LNCAP (cell line): ENCODE measurements around the gene OR6J1.

Experiments used
- CTCF ChIP-seq: fragments of 450-650 bp; IDR thresholded peaks from 2 replicates; pipeline ENCODE4 v1.5.1; 2017; ENCODE audit warnings: mild to moderate bottlenecking

Gene OR6J1

GRCh38 chr14:22644305-22644635, at the start of gene OR6J1:
OR6J1 (minus strand) TSS chr14:22644352; CDS start chr14:22634811, 9,541 bp downstream.
- TF ChIP-seq CTCF: no peak; the same call in none of the 2 replicates

GRCh38 chr14:22692194-22692593, 48.0 kb upstream of the OR6J1 start:
- TF ChIP-seq CTCF: no peak

GRCh38 chr14:22691171-22691570, 47.0 kb upstream of the OR6J1 start:
- TF ChIP-seq CTCF: no peak

- no peak for TF ChIP-seq CTCF
These were observed 45.0 kb upstream of the OR6J1 start for GRCh38 chr14:22689199-22689598.

GRCh38 chr14:22685467-22685866, 41.3 kb upstream of the OR6J1 start:
- TF ChIP-seq CTCF: no peak

- TF ChIP-seq CTCF: no peak
These were observed 34.1 kb upstream of the OR6J1 start for GRCh38 chr14:22678221-22678620.

GRCh38 chr14:22671622-22672021, 27.5 kb upstream of the OR6J1 start:
- TF ChIP-seq CTCF: no peak

GRCh38 chr14:22668863-22669262, 24.7 kb upstream of the OR6J1 start:
- TF ChIP-seq CTCF: no peak
